Type B pancreatic cell (in vitro differentiated cells): ENCODE results near the gene ZNF185. TPM values are rescaled to one million over a fixed set of nuclear protein-coding genes. Genes with fewer than 3 reads are reported as not detected.

Experiments used
- DNase-seq: peaks from one replicate; pipeline ENCODE4 v3.0.0; 2021; ENCODE audit warnings: mixed read lengths; ENCODE audit not compliant: unreplicated experiment; ENCODE audit errors: extremely low spot score
- H3K27ac Mint-ChIP-seq: 2 replicates; pipeline ENCODE4 v1.8.0; 2021; ENCODE audit warnings: mild to moderate bottlenecking, mixed read lengths
- H3K27me3 Mint-ChIP-seq: 2 replicates; pipeline ENCODE4 v1.8.0; 2021; ENCODE audit warnings: mixed read lengths
- H3K36me3 Mint-ChIP-seq: 2 replicates; pipeline ENCODE4 v1.8.0; 2021; ENCODE audit warnings: mixed read lengths
- H3K4me1 Mint-ChIP-seq: one replicate; pipeline ENCODE4 v1.8.0; 2021; ENCODE audit warnings: mixed read lengths; ENCODE audit not compliant: unreplicated experiment
- H3K4me3 Mint-ChIP-seq: 2 replicates; pipeline ENCODE4 v1.8.0; 2021; ENCODE audit warnings: mild to moderate bottlenecking, mixed read lengths
- H3K9me3 Mint-ChIP-seq: 2 replicates; pipeline ENCODE4 v1.8.0; 2021; ENCODE audit warnings: mixed read lengths
- total RNA-seq: library from RNA; stranded (reverse); gene quantifications from 2 replicates; pipeline ENCODE4 v1.2.1, GENCODE V29; 2021; ENCODE audit warnings: low replicate concordance
- TF ChIP-seq, protein P1 (sequence below): fragments of 200-600 bp; sonication (generic); conservative IDR thresholded peaks from 2 replicates; pipeline ENCODE4 v1.5.0; 2021; ENCODE audit warnings: antibody characterized with exemption, mild to moderate bottlenecking

Gene ZNF185
- total RNA-seq, 1 donor from 2014 or later = 45.4 TPM

DNA sequence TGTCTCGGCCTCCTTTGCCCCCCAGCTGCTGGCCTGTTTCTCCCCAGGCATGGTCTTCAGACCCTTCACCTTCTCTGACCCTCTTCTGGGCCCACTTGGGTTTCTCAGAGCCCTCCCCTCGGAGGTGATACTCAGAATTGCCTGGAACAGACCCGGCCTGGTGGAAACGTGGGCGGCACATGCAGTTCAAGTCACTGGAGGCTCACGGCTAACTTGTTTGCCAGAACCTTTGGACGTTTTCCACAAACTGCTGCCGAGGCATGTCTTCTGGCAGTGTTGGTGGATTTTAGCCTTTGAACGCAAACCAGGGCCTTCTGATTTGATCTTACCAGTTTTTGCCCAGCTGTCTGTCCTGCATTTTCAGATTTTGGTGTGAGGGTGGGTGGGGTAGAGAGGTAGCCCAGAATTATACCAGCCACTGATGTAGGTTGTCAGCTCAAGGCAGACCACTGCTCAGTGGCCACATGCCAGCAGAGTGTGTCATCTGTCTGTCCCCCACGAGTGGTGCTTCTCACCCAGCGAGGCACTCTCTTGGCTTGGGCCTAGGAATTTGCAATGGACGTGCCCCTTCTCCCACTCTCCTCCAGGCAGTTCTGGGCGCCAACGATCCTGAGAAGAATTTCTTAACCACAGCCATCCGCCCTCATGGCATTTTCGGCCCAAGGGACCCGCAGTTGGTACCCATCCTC is 32.5 kb upstream of the ZNF185 start:
- H3K9me3 Mint-ChIP-seq = no peaks in the 10 kb centered on the region
- H3K4me1 Mint-ChIP-seq = no peaks in the 10 kb centered on the region
- TF ChIP-seq, protein P1, sequence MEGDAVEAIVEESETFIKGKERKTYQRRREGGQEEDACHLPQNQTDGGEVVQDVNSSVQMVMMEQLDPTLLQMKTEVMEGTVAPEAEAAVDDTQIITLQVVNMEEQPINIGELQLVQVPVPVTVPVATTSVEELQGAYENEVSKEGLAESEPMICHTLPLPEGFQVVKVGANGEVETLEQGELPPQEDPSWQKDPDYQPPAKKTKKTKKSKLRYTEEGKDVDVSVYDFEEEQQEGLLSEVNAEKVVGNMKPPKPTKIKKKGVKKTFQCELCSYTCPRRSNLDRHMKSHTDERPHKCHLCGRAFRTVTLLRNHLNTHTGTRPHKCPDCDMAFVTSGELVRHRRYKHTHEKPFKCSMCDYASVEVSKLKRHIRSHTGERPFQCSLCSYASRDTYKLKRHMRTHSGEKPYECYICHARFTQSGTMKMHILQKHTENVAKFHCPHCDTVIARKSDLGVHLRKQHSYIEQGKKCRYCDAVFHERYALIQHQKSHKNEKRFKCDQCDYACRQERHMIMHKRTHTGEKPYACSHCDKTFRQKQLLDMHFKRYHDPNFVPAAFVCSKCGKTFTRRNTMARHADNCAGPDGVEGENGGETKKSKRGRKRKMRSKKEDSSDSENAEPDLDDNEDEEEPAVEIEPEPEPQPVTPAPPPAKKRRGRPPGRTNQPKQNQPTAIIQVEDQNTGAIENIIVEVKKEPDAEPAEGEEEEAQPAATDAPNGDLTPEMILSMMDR = no peak
- peaks cover 14% of the 10 kb centered on the region for H3K36me3 Mint-ChIP-seq
- no peak for DNase-seq
- no peaks in the 10 kb centered on the region for H3K27me3 Mint-ChIP-seq
- H3K4me3 Mint-ChIP-seq = no peak overlapping the region
- H3K27ac Mint-ChIP-seq = no peak overlapping the region

- Mint-ChIP-seq H3K9me3 (no peaks in the 10 kb centered on the region), H3K27me3 (no peaks in the 10 kb centered on the region), H3K27ac (no peak overlapping the region), H3K36me3 (peaks cover 11% of the 10 kb centered on the region), H3K4me3 (no peak overlapping the region), H3K4me1 (no peaks in the 10 kb centered on the region)
- no peak for DNase-seq
- TF ChIP-seq, protein P1 = no peak
These were observed 31.5 kb upstream of the ZNF185 start for GRCh38 chrX:152866386-152866785.

- no peak overlapping the region for H3K27ac Mint-ChIP-seq
- no peaks in the 10 kb centered on the region for H3K4me1 Mint-ChIP-seq
- DNase-seq = no peak
- TF ChIP-seq, protein P1 = no peak
- no peaks in the 10 kb centered on the region for H3K9me3 Mint-ChIP-seq
- H3K36me3 Mint-ChIP-seq = peaks cover 15% of the 10 kb centered on the region
- no peak overlapping the region for H3K4me3 Mint-ChIP-seq
- H3K27me3 Mint-ChIP-seq = no peaks in the 10 kb centered on the region
These were observed 27.9 kb upstream of the ZNF185 start for GRCh38 chrX:152869972-152870371.

- DNase-seq = no peak
- Mint-ChIP-seq H3K36me3 (peaks cover 15% of the 10 kb centered on the region), H3K27me3 (no peaks in the 10 kb centered on the region), H3K9me3 (no peaks in the 10 kb centered on the region), H3K4me3 (no peak overlapping the region), H3K27ac (no peak overlapping the region), H3K4me1 (no peaks in the 10 kb centered on the region)
- TF ChIP-seq, protein P1 = no peak
These were observed 26.6 kb upstream of the ZNF185 start for GRCh38 chrX:152871260-152871659.

GRCh38 chrX:152872522-152872921 is 25.3 kb upstream of the ZNF185 start:
- Mint-ChIP-seq H3K27ac (no peak overlapping the region), H3K4me1 (no peaks in the 10 kb centered on the region), H3K36me3 (peaks cover 15% of the 10 kb centered on the region), H3K9me3 (peaks cover 5% of the 10 kb centered on the region), H3K27me3 (no peaks in the 10 kb centered on the region), H3K4me3 (no peak overlapping the region)
- TF ChIP-seq, protein P1 = no peak
- no peak for DNase-seq
